Prostate gland (tissue), 2 donors: Measurements from ENCODE around the gene FMNL3.

Experiments used
- POLR2A ChIP-seq: fragments of 450-650 bp; IDR thresholded peaks from one replicate; pipeline ENCODE4 v1.6.1; 2016; ENCODE audit warnings: antibody characterized with exemption, mild to moderate bottlenecking
- POLR2AphosphoS5 ChIP-seq: sonication (generic); formaldehyde crosslinking; IDR thresholded peaks from one replicate; pipeline ENCODE4 v1.6.1; 2017; ENCODE audit warnings: antibody characterized with exemption
- TF ChIP-seq, protein P1 (sequence below), 4 experiments: fragments of 200-600 bp in 2 of 4; fragments of 450-650 bp in 2 of 4; sonication (generic) in 2 of 4; IDR thresholded peaks; 1 replicate in 3 of 4; 2 replicates in 1 of 4; pipeline ENCODE4 v1.5.1; 2016 to 2019; ENCODE audit warnings: antibody characterized with exemption in 4 of 4, mild to moderate bottlenecking in 2 of 4, moderate library complexity in 2 of 4

DNA sequence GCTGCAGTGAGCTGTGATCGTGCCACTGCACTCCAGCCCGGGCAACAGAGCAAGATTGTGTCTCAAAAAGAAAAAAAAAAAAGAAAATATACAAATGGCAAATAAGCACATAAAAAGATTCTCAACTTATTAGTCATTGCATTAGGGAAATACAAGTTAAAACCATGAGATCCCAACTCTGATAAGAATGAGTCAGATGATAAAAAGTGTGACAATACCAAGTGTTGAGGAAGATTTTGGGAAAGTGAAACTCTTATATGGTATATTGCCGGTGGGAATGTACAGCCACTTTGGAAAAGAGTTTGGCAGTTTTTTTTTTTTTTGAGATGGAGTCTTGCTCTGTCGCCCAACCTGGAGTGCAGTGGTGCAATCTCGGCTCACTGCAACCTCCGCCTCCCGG is 91.5 kb downstream of the FMNL3 start:
- TF ChIP-seq, protein P1, sequence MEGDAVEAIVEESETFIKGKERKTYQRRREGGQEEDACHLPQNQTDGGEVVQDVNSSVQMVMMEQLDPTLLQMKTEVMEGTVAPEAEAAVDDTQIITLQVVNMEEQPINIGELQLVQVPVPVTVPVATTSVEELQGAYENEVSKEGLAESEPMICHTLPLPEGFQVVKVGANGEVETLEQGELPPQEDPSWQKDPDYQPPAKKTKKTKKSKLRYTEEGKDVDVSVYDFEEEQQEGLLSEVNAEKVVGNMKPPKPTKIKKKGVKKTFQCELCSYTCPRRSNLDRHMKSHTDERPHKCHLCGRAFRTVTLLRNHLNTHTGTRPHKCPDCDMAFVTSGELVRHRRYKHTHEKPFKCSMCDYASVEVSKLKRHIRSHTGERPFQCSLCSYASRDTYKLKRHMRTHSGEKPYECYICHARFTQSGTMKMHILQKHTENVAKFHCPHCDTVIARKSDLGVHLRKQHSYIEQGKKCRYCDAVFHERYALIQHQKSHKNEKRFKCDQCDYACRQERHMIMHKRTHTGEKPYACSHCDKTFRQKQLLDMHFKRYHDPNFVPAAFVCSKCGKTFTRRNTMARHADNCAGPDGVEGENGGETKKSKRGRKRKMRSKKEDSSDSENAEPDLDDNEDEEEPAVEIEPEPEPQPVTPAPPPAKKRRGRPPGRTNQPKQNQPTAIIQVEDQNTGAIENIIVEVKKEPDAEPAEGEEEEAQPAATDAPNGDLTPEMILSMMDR (IDR thresholded peaks at IDR 0.05) = no peak
- TF ChIP-seq POLR2A (no peak), POLR2AphosphoS5 (no peak)
